HCT116 (cell line): ENCODE measurements around the gene C8A. TPM values are rescaled to one million over a fixed set of nuclear protein-coding genes. Genes with fewer than 3 reads are reported as not detected.

Experiments used
- ATAC-seq: fragments of 200-7000 bp; cut with Tn5 transposase; 2 replicates; pipeline ENCODE4 v1.9.1; 2020; ENCODE audit warnings: mild to moderate bottlenecking, moderate library complexity
- BruUV-seq: library from RNA; stranded (reverse); fragments of 400-500 nt; replicated peaks from 2 replicates; lab custom pipeline; 2021; lab: Mats Ljungman, UMichigan
- CTCF ChIA-PET: fragments of 300-600 bp; sonication (Branson Sonifier 250); formaldehyde crosslinking; loops from one replicate; lab custom pipeline; 2021; ENCODE audit warnings: antibody characterized with exemption; lab: Charles Lee
- POLR2A ChIA-PET: fragments of 300-600, 350-600 bp; sonication (Branson Sonifier 250); formaldehyde crosslinking; loops from one replicate; lab custom pipeline; 2021; ENCODE audit warnings: antibody characterized with exemption; lab: Charles Lee
- RAD21 ChIA-PET, 2 experiments: fragments of 300-600 bp; sonication (Branson Sonifier 250); formaldehyde crosslinking; loops; one replicate each; lab custom pipeline; 2023; ENCODE audit warnings: low total read pairs in 2 of 2; ENCODE audit not compliant: uncharacterized antibody in 2 of 2, unreplicated experiment in 2 of 2, low non-redundant PET in 1 of 2; lab: Charles Lee
- DNase-seq: peaks from one replicate; pipeline ENCODE4 v3.0.0-alpha.2; 2010; ENCODE audit warnings: low read depth, low spot score
- H2AFZ ChIP-seq: fragments of 200-600 bp; shearing (Covaris generic), sonication (generic); 2 replicates; pipeline ENCODE4 v1.6.1; 2017; ENCODE audit warnings: low read depth, mixed run types, mixed read lengths, antibody characterized with exemption, low read length; ENCODE audit not compliant: poor library complexity, severe bottlenecking
- H3K27ac ChIP-seq: 2 replicates; pipeline ENCODE4 v1.5.1; 2012; ENCODE audit warnings: low read depth, low read length
- H3K27me3 ChIP-seq: fragments of 200-600 bp; sonication (generic); 2 replicates; pipeline ENCODE4 v1.6.1; 2016; ENCODE audit warnings: mixed run types, low read length, mixed read lengths; ENCODE audit not compliant: insufficient read depth
- H3K36me3 ChIP-seq, 2 experiments: fragments of 200-500 bp in 1 of 2; fragments of 200-600 bp in 1 of 2; sonication (Bioruptor generic) in 1 of 2; sonication (generic) in 1 of 2; 2 replicates each; pipeline versions ENCODE4 v1.5.1 to v1.6.1; 2014 to 2016; ENCODE audit warnings: low read length in 2 of 2, inconsistent platforms in 1 of 2, mixed read lengths in 1 of 2, mixed run types in 1 of 2; ENCODE audit not compliant: insufficient read depth in 2 of 2, control insufficient read depth in 1 of 2
- H3K4me1 ChIP-seq, 2 experiments: fragments of 200-600 bp in 1 of 2; sonication (generic) in 1 of 2; 2 replicates each; pipeline versions ENCODE4 v1.5.1 to v1.6.1; 2012 to 2017; ENCODE audit warnings: low read length in 2 of 2, inconsistent platforms in 1 of 2, mild to moderate bottlenecking in 1 of 2, mixed read lengths in 1 of 2, mixed run types in 1 of 2, moderate library complexity in 1 of 2; ENCODE audit not compliant: insufficient read depth in 2 of 2, control insufficient read depth in 1 of 2
- H3K4me2 ChIP-seq: fragments of 200-600 bp; sonication (generic); 2 replicates; pipeline ENCODE4 v1.6.1; 2017; ENCODE audit warnings: mixed run types, low read length, mixed read lengths
- H3K4me3 ChIP-seq, 2 experiments: fragments of 200-600 bp in 1 of 2; sonication (generic) in 1 of 2; replicated peaks in 1 of 2; 2 replicates each; pipeline ENCODE4 v1.5.1; 2011 to 2016; ENCODE audit warnings: low read length in 2 of 2, control low read depth in 1 of 2, low read depth in 1 of 2, mild to moderate bottlenecking in 1 of 2, mixed read lengths in 1 of 2, mixed run types in 1 of 2
- H3K79me2 ChIP-seq: fragments of 200-600 bp; sonication (generic); 2 replicates; pipeline ENCODE4 v1.6.1; 2017; ENCODE audit warnings: mild to moderate bottlenecking, mixed run types, low read length, moderate library complexity, mixed read lengths; ENCODE audit not compliant: insufficient read depth
- H3K9ac ChIP-seq: fragments of 200-600 bp; sonication (generic); 2 replicates; pipeline ENCODE4 v1.6.1; 2016; ENCODE audit warnings: low read length, mixed read lengths
- H3K9me2 ChIP-seq: fragments of 200-600 bp; sonication (generic), shearing (Covaris generic); 2 replicates; pipeline ENCODE4 v1.6.1; 2017; ENCODE audit warnings: mixed run types, mild to moderate bottlenecking, moderate library complexity; ENCODE audit not compliant: insufficient read depth
- H3K9me3 ChIP-seq, 2 experiments: fragments of 200-500 bp in 1 of 2; fragments of 200-600 bp in 1 of 2; sonication (Bioruptor generic) in 1 of 2; sonication (generic) in 1 of 2; 2 replicates each; pipeline ENCODE4 v1.6.1; 2014 to 2017; ENCODE audit warnings: low read length in 2 of 2, mixed read lengths in 2 of 2, inconsistent platforms in 1 of 2, low read depth in 1 of 2, mild to moderate bottlenecking in 1 of 2, mixed run types in 1 of 2, moderate library complexity in 1 of 2; ENCODE audit not compliant: control insufficient read depth in 1 of 2, insufficient read depth in 1 of 2
- H4K20me1 ChIP-seq: fragments of 200-600 bp; sonication (generic), shearing (Covaris generic); 2 replicates; pipeline ENCODE4 v1.6.1; 2017; ENCODE audit warnings: mixed run types, mild to moderate bottlenecking, moderate library complexity; ENCODE audit not compliant: insufficient read depth
- CEBPB ChIP-seq: IDR thresholded peaks from 2 replicates; pipeline ENCODE4 v1.6.1; 2012; ENCODE audit warnings: low read depth
- EGR1 ChIP-seq: IDR thresholded peaks from 2 replicates; pipeline ENCODE4 v1.6.1; 2012; ENCODE audit warnings: low read depth
- ELF1 ChIP-seq: IDR thresholded peaks from 2 replicates; pipeline ENCODE4 v1.6.1; 2012; ENCODE audit warnings: low read depth, borderline replicate concordance
- EZH2 ChIP-seq: fragments of 200-600 bp; sonication (generic); IDR thresholded peaks from 2 replicates; pipeline ENCODE4 v1.6.1; 2017; ENCODE audit warnings: antibody characterized with exemption, mixed run types
- EZH2phosphoT487 ChIP-seq: fragments of 200-600 bp; IDR thresholded peaks from 2 replicates; pipeline ENCODE4 v1.6.1; 2018; ENCODE audit warnings: antibody characterized with exemption, borderline replicate concordance
- JUND ChIP-seq: IDR thresholded peaks from 2 replicates; pipeline ENCODE4 v1.6.1; 2012
- POLR2AphosphoS5 ChIP-seq: IDR thresholded peaks from 2 replicates; pipeline ENCODE4 v1.6.1; 2011; ENCODE audit warnings: mild to moderate bottlenecking, low read depth, low read length, moderate library complexity
- RAD21 ChIP-seq: IDR thresholded peaks from 2 replicates; pipeline ENCODE4 v1.6.1; 2012; ENCODE audit warnings: low read depth, mild to moderate bottlenecking
- SIN3A ChIP-seq: IDR thresholded peaks from 2 replicates; pipeline ENCODE4 v1.6.1; 2012; ENCODE audit warnings: low read depth
- SP1 ChIP-seq: IDR thresholded peaks from 2 replicates; pipeline ENCODE4 v1.6.1; 2012; ENCODE audit warnings: low read depth
- TCF7L2 ChIP-seq: IDR thresholded peaks from 2 replicates; pipeline ENCODE4 v1.7.0; 2011; ENCODE audit warnings: borderline replicate concordance, inconsistent platforms; ENCODE audit not compliant: insufficient read depth, insufficient read length; ENCODE audit errors: extremely low read depth
- YY1 ChIP-seq: IDR thresholded peaks from 2 replicates; pipeline ENCODE4 v1.6.1; 2011; ENCODE audit warnings: low read length, low read depth, moderate library complexity, mild to moderate bottlenecking; ENCODE audit not compliant: insufficient replicate concordance; ENCODE audit errors: extremely low read depth
- ZNF274 ChIP-seq: fragments of 200-500 bp; sonication (Bioruptor generic); IDR thresholded peaks from 2 replicates; pipeline ENCODE4 v1.6.1; 2014; ENCODE audit warnings: mild to moderate bottlenecking, low read depth, low read length, inconsistent platforms
- intact Hi-C: fragments of 100-400 bp; cut with micrococcal nuclease; formaldehyde crosslinking; loops from 2 replicates; pipeline ENCODE4 v1.10.0; 2022
- total RNA-seq: library from RNA; stranded (reverse); gene quantifications from one replicate; pipeline ENCODE4 v1.2.1, GENCODE V29; 2021; ENCODE audit not compliant: unreplicated experiment
- TF ChIP-seq, protein P1 (sequence below): IDR thresholded peaks from 2 replicates; pipeline ENCODE4 v1.6.1; 2012
- TF ChIP-seq, protein P2 (sequence below): IDR thresholded peaks from 2 replicates; pipeline ENCODE4 v1.6.1; 2012
- TF ChIP-seq, protein P3 (sequence below): IDR thresholded peaks from 2 replicates; pipeline ENCODE4 v1.6.1; 2011; ENCODE audit warnings: mild to moderate bottlenecking, low read length, moderate library complexity; ENCODE audit not compliant: insufficient replicate concordance; ENCODE audit errors: extremely low read depth

The C8A gene
- total RNA-seq, 1 experiment from 2014 or later: 0.10 TPM

DNA sequence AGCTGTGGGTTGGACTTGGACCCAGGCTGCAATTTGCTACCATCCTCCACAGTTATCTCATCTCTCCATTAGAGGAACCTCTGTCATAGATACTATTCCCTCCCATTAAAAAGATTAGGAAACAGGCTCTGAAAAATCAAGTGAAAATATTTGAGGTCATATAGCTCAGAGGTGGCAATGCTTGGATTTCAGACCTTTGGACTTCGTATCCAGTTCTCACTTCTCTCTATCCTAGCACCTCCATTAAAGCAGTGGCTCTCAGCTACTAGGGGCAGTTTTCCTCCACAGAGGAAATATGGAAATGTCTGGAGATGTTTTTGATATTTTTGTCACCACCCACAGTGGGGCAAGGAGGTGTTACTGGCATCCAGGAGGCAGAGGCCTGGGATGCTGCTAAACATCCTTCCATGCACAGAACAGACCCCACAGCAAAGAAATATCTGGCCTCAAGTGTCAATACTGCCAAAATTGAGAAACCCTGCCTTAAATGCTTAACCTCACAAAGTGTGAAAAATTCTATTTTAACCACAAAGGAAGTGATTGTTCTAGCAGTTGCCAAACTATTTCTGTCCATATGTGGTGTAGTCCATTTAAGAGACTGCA is 54.1 kb downstream of the C8A start (continued):
- TF ChIP-seq, protein P1, sequence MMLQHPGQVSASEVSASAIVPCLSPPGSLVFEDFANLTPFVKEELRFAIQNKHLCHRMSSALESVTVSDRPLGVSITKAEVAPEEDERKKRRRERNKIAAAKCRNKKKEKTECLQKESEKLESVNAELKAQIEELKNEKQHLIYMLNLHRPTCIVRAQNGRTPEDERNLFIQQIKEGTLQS: no peak
- no peak for TF ChIP-seq POLR2AphosphoS5
- TF ChIP-seq ZNF274: no peak
- no peak for TF ChIP-seq EGR1

DNA sequence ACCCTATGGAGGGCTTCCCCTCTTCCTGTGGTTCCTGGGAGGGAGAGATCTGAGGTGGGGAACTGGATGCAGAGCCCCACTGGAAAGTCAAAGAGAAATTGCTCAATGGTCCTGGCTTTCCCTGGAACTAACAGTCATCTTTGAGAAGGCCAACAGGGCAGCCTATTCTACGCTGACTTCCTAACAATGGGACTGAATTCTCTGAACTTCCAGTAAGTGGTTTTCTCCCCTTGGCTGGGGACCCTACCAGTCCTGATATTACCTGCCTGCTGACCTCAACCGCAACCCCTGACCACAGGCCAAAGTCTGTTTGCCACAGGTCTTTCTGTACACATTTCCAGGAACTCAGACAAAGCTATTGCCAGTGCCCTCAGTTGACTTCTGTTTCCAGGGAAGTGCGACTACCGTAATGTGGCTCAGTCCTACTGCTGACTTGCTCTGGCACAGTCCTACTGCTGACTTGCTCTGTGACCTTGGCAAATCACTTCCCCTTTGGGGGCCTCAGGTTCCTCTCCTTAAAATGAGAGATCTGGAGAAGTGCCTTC is 55.9 kb downstream of the C8A start:
- no peaks in the 10 kb centered on the region for H3K4me1 ChIP-seq
- no peaks in the 10 kb centered on the region for H3K9me2 ChIP-seq
- intact Hi-C loops: no loop called here
- ATAC-seq: no peak
- ChIA-PET CTCF (no interaction called here), RAD21 (no interaction called here), POLR2A (no interaction called here)
- H2AFZ ChIP-seq: no peak overlapping the region
- H3K9ac ChIP-seq: no peak overlapping the region
- H3K36me3 ChIP-seq: no peaks in the 10 kb centered on the region
- no peak overlapping the region for H3K4me3 ChIP-seq
- H3K9me3 ChIP-seq: no peaks in the 10 kb centered on the region
- no peak for DNase-seq
- no TSS peak for BruUV-seq
- H3K27me3 ChIP-seq: peaks cover 12% of the 10 kb centered on the region
- no peaks in the 10 kb centered on the region for H4K20me1 ChIP-seq
- no peak overlapping the region for H3K4me2 ChIP-seq
- no peak overlapping the region for H3K27ac ChIP-seq
- no peaks in the 10 kb centered on the region for H3K79me2 ChIP-seq
- TF ChIP-seq RAD21 (no peak), YY1 (no peak), POLR2AphosphoS5 (no peak), JUND (no peak), EZH2 (no peak), ELF1 (no peak), EGR1 (no peak), EZH2phosphoT487 (no peak), SIN3A (no peak), SP1 (no peak), ZNF274 (no peak), TCF7L2 (no peak), CEBPB (no peak)
- TF ChIP-seq, protein P2, sequence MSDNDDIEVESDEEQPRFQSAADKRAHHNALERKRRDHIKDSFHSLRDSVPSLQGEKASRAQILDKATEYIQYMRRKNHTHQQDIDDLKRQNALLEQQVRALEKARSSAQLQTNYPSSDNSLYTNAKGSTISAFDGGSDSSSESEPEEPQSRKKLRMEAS: no peak
- TF ChIP-seq, protein P3, sequence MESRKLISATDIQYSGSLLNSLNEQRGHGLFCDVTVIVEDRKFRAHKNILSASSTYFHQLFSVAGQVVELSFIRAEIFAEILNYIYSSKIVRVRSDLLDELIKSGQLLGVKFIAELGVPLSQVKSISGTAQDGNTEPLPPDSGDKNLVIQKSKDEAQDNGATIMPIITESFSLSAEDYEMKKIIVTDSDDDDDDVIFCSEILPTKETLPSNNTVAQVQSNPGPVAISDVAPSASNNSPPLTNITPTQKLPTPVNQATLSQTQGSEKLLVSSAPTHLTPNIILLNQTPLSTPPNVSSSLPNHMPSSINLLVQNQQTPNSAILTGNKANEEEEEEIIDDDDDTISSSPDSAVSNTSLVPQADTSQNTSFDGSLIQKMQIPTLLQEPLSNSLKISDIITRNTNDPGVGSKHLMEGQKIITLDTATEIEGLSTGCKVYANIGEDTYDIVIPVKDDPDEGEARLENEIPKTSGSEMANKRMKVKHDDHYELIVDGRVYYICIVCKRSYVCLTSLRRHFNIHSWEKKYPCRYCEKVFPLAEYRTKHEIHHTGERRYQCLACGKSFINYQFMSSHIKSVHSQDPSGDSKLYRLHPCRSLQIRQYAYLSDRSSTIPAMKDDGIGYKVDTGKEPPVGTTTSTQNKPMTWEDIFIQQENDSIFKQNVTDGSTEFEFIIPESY: no peak
- TF ChIP-seq, protein P1: no peak
